PC-9 (cell line): ENCODE data around the gene MTMR10.

ENCODE experiments used
- CTCF ChIP-seq: fragments of 200-600 bp; sonication (generic); conservative IDR thresholded peaks from 2 replicates; pipeline ENCODE4 v1.6.1; 2017; ENCODE audit warnings: mixed run types, antibody characterized with exemption, mild to moderate bottlenecking, moderate library complexity
- EZH2 ChIP-seq: fragments of 200-600 bp; sonication (generic); IDR thresholded peaks from 2 replicates; pipeline ENCODE4 v1.8.0; 2017; ENCODE audit warnings: antibody characterized with exemption, low read depth

GRCh38 chr15:30978328-30978727 is 13.1 kb downstream of the MTMR10 start:
- TF ChIP-seq CTCF, result no peak
- TF ChIP-seq EZH2, result no peak
